GM12864 (cell line): Measurements from ENCODE around the gene KCNG2.
"Not testable (repeated sequence)": the region's sequence is repeated elsewhere in the genome, so short reads cannot be mapped to it uniquely, and the experiment has no call there.

Experiments used
- DNase-seq: peaks from one replicate; pipeline ENCODE4 v3.0.0-alpha.2; 2011; ENCODE audit warnings: low read depth
- H3K4me3 ChIP-seq: 2 replicates; pipeline ENCODE4 v1.5.1; 2011; ENCODE audit warnings: mild to moderate bottlenecking, low read depth, low read length, control low read depth
- TF ChIP-seq, protein P1 (sequence below): IDR thresholded peaks from 2 replicates; pipeline ENCODE4 v1.5.1; 2011; ENCODE audit warnings: low read depth, mild to moderate bottlenecking, moderate library complexity, low read length, control low read depth, inconsistent platforms; ENCODE audit errors: missing control alignments

Gene KCNG2

DNA sequence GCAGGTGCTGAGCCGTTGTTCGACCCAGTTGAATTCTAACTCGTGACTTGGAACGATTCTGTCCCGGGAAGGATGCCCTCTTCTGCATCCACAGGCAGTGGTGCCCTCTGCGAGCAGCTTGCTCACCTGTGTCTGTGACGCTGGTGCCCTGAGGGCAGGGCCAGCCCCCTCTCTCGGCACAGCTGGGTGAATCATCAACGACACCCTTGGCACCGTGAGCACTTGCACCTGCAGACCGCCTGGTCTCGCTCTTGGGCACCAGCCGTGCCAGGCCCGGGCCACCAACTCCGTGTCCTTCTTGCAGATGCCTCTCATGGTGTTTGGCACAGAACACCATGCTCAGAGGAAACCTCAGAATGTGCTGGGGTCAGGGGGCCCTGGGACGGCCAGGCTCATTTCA lies 78.8 kb downstream of the KCNG2 start:
- H3K4me3 ChIP-seq = no peak overlapping the region
- TF ChIP-seq, protein P1, sequence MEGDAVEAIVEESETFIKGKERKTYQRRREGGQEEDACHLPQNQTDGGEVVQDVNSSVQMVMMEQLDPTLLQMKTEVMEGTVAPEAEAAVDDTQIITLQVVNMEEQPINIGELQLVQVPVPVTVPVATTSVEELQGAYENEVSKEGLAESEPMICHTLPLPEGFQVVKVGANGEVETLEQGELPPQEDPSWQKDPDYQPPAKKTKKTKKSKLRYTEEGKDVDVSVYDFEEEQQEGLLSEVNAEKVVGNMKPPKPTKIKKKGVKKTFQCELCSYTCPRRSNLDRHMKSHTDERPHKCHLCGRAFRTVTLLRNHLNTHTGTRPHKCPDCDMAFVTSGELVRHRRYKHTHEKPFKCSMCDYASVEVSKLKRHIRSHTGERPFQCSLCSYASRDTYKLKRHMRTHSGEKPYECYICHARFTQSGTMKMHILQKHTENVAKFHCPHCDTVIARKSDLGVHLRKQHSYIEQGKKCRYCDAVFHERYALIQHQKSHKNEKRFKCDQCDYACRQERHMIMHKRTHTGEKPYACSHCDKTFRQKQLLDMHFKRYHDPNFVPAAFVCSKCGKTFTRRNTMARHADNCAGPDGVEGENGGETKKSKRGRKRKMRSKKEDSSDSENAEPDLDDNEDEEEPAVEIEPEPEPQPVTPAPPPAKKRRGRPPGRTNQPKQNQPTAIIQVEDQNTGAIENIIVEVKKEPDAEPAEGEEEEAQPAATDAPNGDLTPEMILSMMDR = no peak
- DNase-seq = no peak

DNA sequence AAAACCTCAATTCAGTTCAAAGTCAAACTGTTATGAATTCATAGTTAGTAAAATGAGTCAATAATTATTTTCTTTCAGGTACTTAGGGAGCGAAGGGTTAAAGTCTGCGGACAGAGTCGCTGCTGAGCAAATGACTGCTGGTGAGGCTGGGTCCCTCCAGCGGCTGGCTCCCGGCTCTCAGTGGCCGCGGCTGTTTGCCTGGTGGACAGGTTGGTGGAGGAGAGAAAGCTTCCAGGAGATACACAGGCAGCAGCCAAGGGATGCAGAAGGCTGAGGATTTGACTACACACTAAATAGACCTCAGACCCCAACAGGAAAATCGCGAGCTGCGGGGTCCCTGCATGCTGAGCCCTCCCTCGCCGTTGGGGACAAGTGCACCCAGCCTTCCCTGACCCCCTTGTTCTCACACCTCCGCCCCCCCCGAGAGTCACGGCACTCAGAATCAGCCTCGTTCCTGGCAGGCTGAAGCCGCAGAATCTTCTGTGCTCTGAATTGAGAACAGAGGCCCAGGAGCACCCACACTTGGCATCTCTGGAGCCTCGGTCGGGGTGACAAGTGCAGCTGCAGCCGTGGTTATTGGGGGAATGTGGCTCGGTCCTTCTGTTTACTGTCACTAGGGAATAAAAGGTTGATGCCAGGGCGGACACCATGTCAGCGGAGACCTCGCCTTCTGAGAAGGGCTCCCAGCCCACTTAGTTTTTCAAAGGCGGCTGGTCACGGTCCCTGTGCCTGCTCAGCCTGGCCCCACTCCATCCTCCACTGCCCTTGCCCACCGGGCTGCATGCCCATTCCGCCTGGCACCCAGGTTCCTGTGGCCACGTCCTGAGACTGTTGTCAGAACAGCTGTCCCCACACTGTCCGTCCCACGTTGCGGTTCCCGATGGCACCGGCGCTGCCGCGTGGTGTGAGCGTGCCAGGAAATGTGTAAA lies 79.7 kb downstream of the KCNG2 start:
- no peak for DNase-seq
- no peak overlapping the region for H3K4me3 ChIP-seq
- TF ChIP-seq, protein P1 = no peak

DNA sequence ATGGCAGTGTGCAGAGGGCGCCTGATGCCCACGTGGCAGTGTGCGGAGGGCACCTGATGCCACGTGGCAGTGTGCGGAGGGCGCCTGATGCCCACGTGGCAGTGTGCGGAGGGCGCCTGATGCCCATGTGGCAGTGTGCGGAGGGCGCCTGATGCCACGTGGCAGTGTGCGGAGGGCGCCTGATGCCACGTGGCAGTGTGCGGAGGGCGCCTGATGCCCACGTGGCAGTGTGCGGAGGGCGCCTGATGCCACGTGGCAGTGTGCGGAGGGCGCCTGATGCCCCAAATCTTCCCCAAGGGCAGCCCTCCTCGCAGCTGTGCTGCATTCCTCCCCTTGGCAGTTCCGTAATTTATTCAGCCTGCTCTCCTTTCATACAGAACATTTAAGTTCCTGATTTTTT lies 80.5 kb downstream of the KCNG2 start:
- not testable (repeated sequence) for DNase-seq, H3K4me3 ChIP-seq

DNA sequence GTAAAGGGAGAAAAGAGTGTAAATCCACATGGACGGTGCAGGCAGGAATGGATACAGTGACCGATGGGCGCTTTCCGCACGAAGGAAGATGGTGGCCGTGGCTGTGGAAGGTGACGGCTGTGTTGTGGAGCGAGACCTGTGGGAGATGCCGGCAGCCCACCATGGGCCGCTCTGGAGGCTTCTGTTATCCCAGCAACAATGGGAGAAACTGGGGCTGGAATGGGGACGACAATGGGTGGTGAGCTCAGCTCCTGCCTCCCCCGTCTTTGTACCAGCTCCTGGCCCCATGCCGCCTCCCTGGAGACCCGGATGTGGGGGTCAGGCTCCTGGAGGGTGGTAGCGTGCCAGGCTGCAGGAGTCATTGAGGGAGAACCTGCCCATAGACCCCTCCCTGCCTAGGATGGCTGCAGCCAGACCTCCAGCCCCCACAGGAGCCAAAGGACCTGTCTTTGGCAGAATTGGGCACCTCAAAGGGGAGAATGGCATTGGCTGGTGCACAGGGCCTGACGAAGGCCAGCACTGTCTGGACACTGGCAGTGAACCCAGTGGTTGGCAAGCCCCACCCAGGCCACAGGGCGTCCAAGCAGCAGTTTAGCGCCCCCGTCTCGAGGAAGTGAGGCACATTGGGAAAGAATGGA lies 81.1 kb downstream of the KCNG2 start:
- no peak for DNase-seq
- TF ChIP-seq, protein P1 = no peak

DNA sequence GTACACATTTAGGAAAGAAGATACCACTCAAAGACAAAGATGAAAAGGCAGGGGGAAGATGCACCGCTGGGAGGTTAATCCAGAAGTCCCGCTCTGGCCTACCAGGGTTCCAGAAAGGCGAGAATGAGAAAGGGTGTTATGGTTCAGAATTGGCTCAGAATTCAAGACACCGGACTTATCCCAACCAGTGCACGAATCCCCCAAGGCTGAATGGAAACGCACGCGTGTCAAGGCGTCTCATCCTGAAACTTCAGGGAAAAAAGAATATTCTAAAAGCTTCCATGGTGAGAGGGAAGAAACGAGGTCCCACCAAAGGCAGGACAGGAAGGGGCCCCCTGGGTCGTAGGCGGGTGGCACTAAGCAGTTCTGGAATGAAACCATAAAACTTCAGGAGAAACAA lies 81.8 kb downstream of the KCNG2 start:
- DNase-seq = no peak
- H3K4me3 ChIP-seq = no peak overlapping the region
- TF ChIP-seq, protein P1 = no peak

More for the DNA sequence above, 81.1 kb downstream of the KCNG2 start:
- H3K4me3 ChIP-seq = no peak overlapping the region

DNA sequence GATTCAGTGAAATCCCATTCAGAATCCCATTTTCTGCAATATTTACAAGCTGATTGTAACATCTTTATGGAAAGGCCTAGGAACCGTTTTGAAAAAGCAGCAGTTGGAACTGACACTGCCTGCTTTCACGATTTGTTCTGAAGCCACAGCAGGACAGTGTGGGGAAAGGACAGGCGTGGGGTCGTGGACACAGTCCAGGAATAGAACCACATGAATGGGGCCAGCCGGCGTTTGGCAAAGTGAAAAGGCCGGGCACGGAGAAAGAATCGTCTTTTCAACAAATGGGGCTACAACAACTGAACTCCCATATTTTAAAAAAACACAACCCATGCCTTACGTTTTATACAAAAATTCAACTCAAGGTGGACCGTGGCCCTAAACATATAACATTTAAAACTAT lies 84.0 kb downstream of the KCNG2 start:
- no peak for DNase-seq
- TF ChIP-seq, protein P1 = no peak
- no peak overlapping the region for H3K4me3 ChIP-seq

DNA sequence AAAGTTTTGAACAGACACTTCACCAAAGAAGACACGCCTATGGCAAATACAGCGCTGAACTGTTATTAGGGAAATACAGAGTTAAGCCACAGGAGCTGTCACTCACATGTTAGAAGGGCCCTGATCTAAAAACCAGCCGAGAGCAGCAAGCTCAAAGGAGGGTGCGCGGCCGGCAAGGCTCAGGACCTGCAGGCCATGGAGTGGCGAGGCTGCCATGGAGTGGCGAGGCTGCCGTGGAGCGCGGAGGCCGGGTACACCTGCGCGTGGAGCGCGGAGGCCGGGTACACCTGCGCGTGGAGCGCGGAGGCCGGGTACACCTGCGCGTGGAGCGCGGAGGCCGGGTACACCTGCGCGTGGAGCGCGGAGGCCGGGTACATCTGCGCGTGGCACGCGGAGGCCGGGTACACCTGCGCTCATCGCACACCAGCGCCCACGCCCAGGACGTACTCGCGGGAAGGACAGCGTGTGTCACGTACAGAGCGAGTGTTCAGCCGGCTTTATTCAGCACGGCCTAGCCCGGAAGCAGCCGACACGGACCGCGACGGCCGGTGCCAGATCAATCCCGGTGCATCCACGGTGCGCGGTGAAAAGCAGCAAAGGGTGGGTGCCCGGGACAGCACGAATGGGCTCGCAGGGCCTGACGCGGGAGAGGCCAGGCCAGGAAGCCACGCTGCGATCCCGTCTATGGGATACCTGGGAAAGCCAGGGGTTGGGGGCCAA lies 84.9 kb downstream of the KCNG2 start:
- TF ChIP-seq, protein P1 = no peak
- DNase-seq = no peak
- no peak overlapping the region for H3K4me3 ChIP-seq
